Left ventricle myocardium inferior (tissue), 1 donor: Measurements from ENCODE around the gene PRCC. TPM values are rescaled to one million over a fixed set of nuclear protein-coding genes. Genes with fewer than 3 reads are reported as not detected.

Experiments
- DNase-seq: peaks from one replicate; pipeline ENCODE4 v3.0.0-alpha.2; 2020
- H3K27ac ChIP-seq: fragments of 200-600 bp; replicated peaks from 2 replicates; pipeline ENCODE4 v1.8.0; 2021
- H3K27me3 ChIP-seq: fragments of 200-600 bp; 2 replicates; pipeline ENCODE4 v1.8.0; 2021; ENCODE audit warnings: low read depth
- H3K36me3 ChIP-seq: fragments of 200-600 bp; 2 replicates; pipeline ENCODE4 v1.8.0; 2021
- H3K4me1 ChIP-seq: fragments of 200-600 bp; 2 replicates; pipeline ENCODE4 v1.8.0; 2021
- H3K4me3 ChIP-seq: fragments of 200-600 bp; 2 replicates; pipeline ENCODE4 v1.8.0; 2021; ENCODE audit warnings: mild to moderate bottlenecking, moderate library complexity
- H3K9me3 ChIP-seq: fragments of 200-600 bp; replicated peaks from 2 replicates; pipeline ENCODE4 v1.8.0; 2021
- CTCF ChIP-seq: fragments of 200-600 bp; IDR thresholded peaks from 2 replicates; pipeline ENCODE4 v1.8.0; 2021; ENCODE audit warnings: antibody characterized with exemption, mild to moderate bottlenecking, borderline replicate concordance
- intact Hi-C: fragments of 100-400 bp; cut with micrococcal nuclease; formaldehyde crosslinking; loops from one replicate; pipeline ENCODE4 v1.11.0; 2022
- total RNA-seq: library from RNA; stranded (reverse); fragmentation: NEBNext Ultra II Directional; extraction: Animal tissue kit (Norgen Biotek cat#: 25700); gene quantifications from one replicate; pipeline ENCODE4 v1.2.1, GENCODE V29; 2021
- donor health status: DM: no; HTN: yes; CAD: no; lungs with severe emphysema.

Gene PRCC
- total RNA-seq, 1 donor from 2014 or later, result 36.3 TPM

DNA sequence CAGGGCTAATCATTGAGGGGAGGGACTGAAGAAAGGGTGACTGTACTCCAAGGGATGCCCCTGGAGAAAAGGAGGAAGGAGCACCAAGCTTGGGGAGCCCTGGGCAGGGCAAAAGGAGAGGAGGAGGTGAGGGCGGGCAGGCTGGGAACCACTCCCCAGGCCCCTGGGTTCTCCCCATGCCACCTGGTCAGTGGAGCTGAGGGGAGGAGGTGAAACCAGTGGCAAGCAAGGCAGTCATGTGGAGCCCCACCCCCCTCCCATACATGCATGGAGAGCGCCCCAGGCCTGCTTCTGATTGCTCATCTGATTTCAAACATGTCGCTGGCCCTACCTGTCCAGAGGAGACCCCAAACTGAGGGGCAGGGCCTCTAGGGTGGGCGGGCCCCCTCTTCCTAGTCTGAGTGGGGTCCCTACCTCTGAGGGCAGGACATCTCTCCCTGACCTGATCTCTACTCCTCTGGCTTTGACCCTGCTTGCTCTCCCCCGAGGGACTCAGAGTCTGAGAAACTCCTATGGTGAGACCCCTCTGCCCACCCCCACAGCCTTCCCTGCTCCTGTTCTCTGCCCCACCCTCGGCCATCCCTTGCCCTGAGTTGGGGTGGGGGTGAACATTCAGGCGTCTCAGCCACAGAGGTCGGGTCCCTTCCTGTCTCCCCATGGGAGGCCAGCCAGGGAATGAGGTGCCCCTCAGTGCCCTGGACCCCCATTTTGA, 73.0 kb downstream of the PRCC start:
- Histone ChIP-seq H3K4me1 (peaks cover 10% of the 10 kb centered on the region), H3K4me3 (no peak overlapping the region), H3K36me3 (no peaks in the 10 kb centered on the region), H3K27ac (no peak overlapping the region), H3K9me3 (no peaks in the 10 kb centered on the region), H3K27me3 (peaks cover 98% of the 10 kb centered on the region)
- no peak for TF ChIP-seq CTCF
- intact Hi-C loops, result no loop called here
- no peak for DNase-seq

DNA sequence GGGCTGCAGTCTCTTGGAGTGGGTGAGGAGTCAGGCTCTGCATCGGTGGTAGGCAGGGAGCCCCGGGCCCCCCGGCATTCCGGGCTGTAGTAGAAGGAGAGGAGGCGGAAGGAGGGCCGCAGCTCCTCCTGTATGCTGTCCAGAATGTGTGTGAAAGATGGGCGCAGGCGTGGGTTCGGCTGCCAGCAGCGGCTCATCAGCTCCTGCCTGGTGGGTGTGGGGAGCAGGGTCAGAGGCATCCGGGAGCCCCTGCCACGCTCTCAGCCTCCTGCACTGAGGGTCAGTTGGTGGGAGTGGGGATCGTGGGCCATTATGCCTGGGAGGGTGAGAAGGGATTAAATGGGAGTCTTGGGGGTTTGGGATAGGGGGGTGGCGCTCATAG, 73.6 kb downstream of the PRCC start:
- intact Hi-C loops, result no loop called here
- H3K27me3 ChIP-seq, result peaks cover 100% of the 10 kb centered on the region
- DNase-seq, result no peak

DNA sequence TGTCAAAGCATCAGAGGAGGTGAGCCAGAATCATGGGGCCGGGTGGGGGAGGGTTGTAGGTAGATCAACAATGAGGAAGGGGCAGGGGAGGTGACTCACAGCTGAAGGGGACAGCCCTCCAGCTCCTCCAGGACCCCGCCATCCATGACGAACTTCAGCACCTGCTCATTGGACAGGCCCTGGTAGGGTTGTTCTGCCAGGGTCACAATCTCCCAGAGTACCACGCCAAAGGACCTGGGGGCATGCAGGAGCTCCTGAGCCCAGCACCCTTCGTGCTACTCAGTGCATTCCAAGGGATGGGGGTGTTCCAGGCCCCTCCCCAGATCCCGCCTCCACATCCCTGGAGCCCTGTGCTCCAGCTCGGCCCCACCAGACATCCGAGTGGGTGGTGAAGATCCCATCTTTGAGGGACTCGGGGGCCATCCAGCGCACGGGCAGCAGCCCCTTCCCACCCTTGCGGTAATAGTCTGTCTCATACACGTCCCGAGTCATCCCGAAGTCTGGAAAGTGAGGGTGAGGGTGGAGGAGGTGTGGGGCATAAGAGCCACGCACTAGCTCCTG, 74.0 kb downstream of the PRCC start:
- intact Hi-C loops, result no loop called here
- Histone ChIP-seq H3K36me3 (no peaks in the 10 kb centered on the region), H3K4me3 (no peak overlapping the region), H3K27ac (no peak overlapping the region), H3K4me1 (peaks cover 10% of the 10 kb centered on the region), H3K27me3 (peaks cover 100% of the 10 kb centered on the region), H3K9me3 (no peaks in the 10 kb centered on the region)
- TF ChIP-seq CTCF, result no peak
- no peak for DNase-seq

More for the DNA sequence above, 73.6 kb downstream of the PRCC start:
- no peaks in the 10 kb centered on the region for H3K36me3 ChIP-seq
- H3K9me3 ChIP-seq, result no peaks in the 10 kb centered on the region
- no peak for TF ChIP-seq CTCF
- peaks cover 10% of the 10 kb centered on the region for H3K4me1 ChIP-seq
- H3K4me3 ChIP-seq, result no peak overlapping the region
- no peak overlapping the region for H3K27ac ChIP-seq

- DNase-seq, result no peak
- peaks cover 100% of the 10 kb centered on the region for H3K27me3 ChIP-seq
- no peaks in the 10 kb centered on the region for H3K36me3 ChIP-seq
- no peak overlapping the region for H3K4me3 ChIP-seq
- H3K9me3 ChIP-seq, result no peaks in the 10 kb centered on the region
- TF ChIP-seq CTCF, result no peak
- H3K27ac ChIP-seq, result no peak overlapping the region
- peaks cover 10% of the 10 kb centered on the region for H3K4me1 ChIP-seq
- intact Hi-C loops, result no loop called here
Measured at GRCh38 chr1:156842618-156843300, 75.4 kb downstream of the PRCC start.

GRCh38 chr1:156844102-156844501, 76.8 kb downstream of the PRCC start:
- no peaks in the 10 kb centered on the region for H3K36me3 ChIP-seq
- H3K4me3 ChIP-seq, result no peak overlapping the region
- no peak for DNase-seq
- no peaks in the 10 kb centered on the region for H3K9me3 ChIP-seq
- no peak for TF ChIP-seq CTCF
- peaks cover 10% of the 10 kb centered on the region for H3K4me1 ChIP-seq
- no peak overlapping the region for H3K27ac ChIP-seq
- H3K27me3 ChIP-seq, result peaks cover 100% of the 10 kb centered on the region
- intact Hi-C loops, result no loop called here
